Spleen (tissue), 11 donors: ENCODE results near the gene PLEKHA4. TPM values are rescaled to one million over a fixed set of nuclear protein-coding genes. Genes with fewer than 3 reads are reported as not detected.
"Not testable (repeated sequence)": the region's sequence is repeated elsewhere in the genome, so short reads cannot be mapped to it uniquely, and the experiment has no call there.

Experiments
- DNase-seq: peaks from one replicate; pipeline ENCODE4 v3.0.0-alpha.2; 2020
- H3K27ac ChIP-seq, 8 donors: fragments of 200-600 bp; sonication (generic) in 7 of 8; 1 replicate in 4 of 8; 2 replicates in 4 of 8; pipeline versions ENCODE4 v1.5.0 to v1.8.0; 2016 to 2021; ENCODE audit warnings: inconsistent platforms in 4 of 8, mild to moderate bottlenecking in 4 of 8, moderate library complexity in 1 of 8
- H3K27me3 ChIP-seq, 7 donors: fragments of 200-600 bp; sonication (generic) in 6 of 7; replicated peaks in 1 of 7; 1 replicate in 4 of 7; 2 replicates in 3 of 7; pipeline versions ENCODE4 v1.5.0 to v1.8.0; 2016 to 2021; ENCODE audit warnings: inconsistent platforms in 3 of 7, mild to moderate bottlenecking in 1 of 7
- H3K36me3 ChIP-seq, 6 donors: fragments of 200-600 bp; sonication (generic) in 5 of 6; 1 replicate in 4 of 6; 2 replicates in 2 of 6; pipeline versions ENCODE4 v1.5.0 to v1.8.0; 2016 to 2021; ENCODE audit warnings: inconsistent platforms in 2 of 6
- H3K4me1 ChIP-seq, 6 donors: fragments of 200-600 bp; sonication (generic) in 5 of 6; 1 replicate in 3 of 6; 2 replicates in 3 of 6; pipeline versions ENCODE4 v1.5.0 to v1.8.0; 2016 to 2021; ENCODE audit warnings: inconsistent platforms in 3 of 6
- H3K4me3 ChIP-seq, 8 donors: fragments of 200-600 bp; sonication (generic) in 7 of 8; 1 replicate in 4 of 8; 2 replicates in 4 of 8; pipeline versions ENCODE4 v1.5.0 to v1.8.0; 2016 to 2021; ENCODE audit warnings: inconsistent platforms in 4 of 8, mild to moderate bottlenecking in 4 of 8, moderate library complexity in 2 of 8
- H3K9me3 ChIP-seq, 8 donors: fragments of 200-600 bp; sonication (generic) in 7 of 8; 1 replicate in 4 of 8; 2 replicates in 4 of 8; pipeline versions ENCODE4 v1.5.0 to v1.8.0; 2016 to 2021; ENCODE audit warnings: inconsistent platforms in 4 of 8
- CTCF ChIP-seq, 11 experiments: fragments of 200-600 bp in 7 of 11; fragments of 450-650 bp in 4 of 11; sonication (generic) in 4 of 11; IDR thresholded peaks in 8 of 11; conservative IDR thresholded peaks in 3 of 11; 1 replicate in 7 of 11; 2 replicates in 4 of 11; pipeline versions ENCODE4 v1.4.0 to v1.8.0; 2016 to 2021; ENCODE audit warnings: antibody characterized with exemption in 11 of 11, inconsistent platforms in 4 of 11, mild to moderate bottlenecking in 1 of 11
- POLR2A ChIP-seq, 3 donors: fragments of 450-650 bp; IDR thresholded peaks; one replicate each; pipeline ENCODE4 v1.5.1; 2017; ENCODE audit warnings: antibody characterized with exemption in 3 of 3, mild to moderate bottlenecking in 1 of 3
- POLR2AphosphoS5 ChIP-seq, 3 donors: sonication (generic); formaldehyde crosslinking; IDR thresholded peaks; one replicate each; pipeline ENCODE4 v1.5.1; 2017; ENCODE audit warnings: antibody characterized with exemption in 3 of 3
- WGBS, 5 donors: extraction: QIAGEN DNeasy Blood & Tissue Kit in 3 of 5; methylation state at CpG; one replicate each; pipeline versions ENCODE4 v1.1.5 to v1.1.7; 2013 to 2018; 5-methylcytosine and 5-hydroxymethylcytosine counted together
- intact Hi-C: fragments of 100-400 bp; cut with DNase I; formaldehyde crosslinking; loops from one replicate; pipeline ENCODE4 v1.15.0; 2023; ENCODE audit warnings: low total_unique reads
- polyA plus RNA-seq, 3 donors: library from polyadenylated mRNA; stranded (reverse); fragments of 200-250 nt; gene quantifications; one replicate each; pipeline ENCODE4 v1.2.1, GENCODE V29; 2013
- total RNA-seq, 7 donors: library from RNA; depleted of rRNA in 3 of 7; stranded (reverse); fragments of >200 nt in 3 of 7; fragmentation: NEBNext Ultra II Directional in 4 of 7; extraction: Animal tissue kit (Norgen Biotek cat#: 25700) in 4 of 7; gene quantifications; one replicate each; pipeline versions ENCODE4 v1.1.0 to v1.2.1, GENCODE V29; 2016 to 2021
- donor health status: healthy with polysubstance abuse.
- donor health status: DM: no; HTN: no; CAD: no; lungs with moderate emphysema.
- donor health status: DM: no; HTN: no; CAD: no.
- donor health status: Bipolar disorder and iron deficiency.
- donor health status: healthy.
- donor health status: DM: no; HTN: no; CAD: no.
- donor health status: DM: yes; HTN: yes; CAD: no.

The PLEKHA4 gene
- total and polyA plus RNA-seq, 10 donors, result 8.6 to 24.2 (median 14.9) TPM

- H3K4me1 ChIP-seq, result peaks cover 38 to 68% (median 51%) of the 10 kb centered on the region in 6 donors
- TF ChIP-seq CTCF (IDR thresholded peaks at IDR 0.05 in 8 of 11, conservative IDR thresholded peaks at IDR 0.05 in 3 of 11) (peak; percentile 13 to 77 (median 53)), POLR2AphosphoS5 (IDR thresholded peaks at IDR 0.05) (peak; percentile 100), POLR2A (IDR thresholded peaks at IDR 0.05) (peak; percentile 96 to 100 (median 98))
- H3K9me3 ChIP-seq, result no peaks in the 10 kb centered on the region
- peak; percentile 99 for DNase-seq
- H3K36me3 ChIP-seq, result peaks cover 0 to 43% (median 23%) of the 10 kb centered on the region in 6 donors
- H3K4me3 ChIP-seq, result peak within 1 kb of the TSS; percentile 60 to 90 (median 82)
- intact Hi-C loops, result loop anchor here (10.0 kb wide), 1 partner anchor 92 kb away; the partner anchor contains the start of gene FTL
- peak within 1 kb of the TSS; percentile 96 to 100 (median 100) for H3K27ac ChIP-seq
- H3K27me3 ChIP-seq, result peaks cover 0 to 4% (median 0%) of the 10 kb centered on the region in 7 donors
- WGBS, 5 donors, result 0% methylated on average over 42 to 53 of the region's 53 CpGs
Observed at GRCh38 chr19:48872182-48872883, 3.9 kb upstream of the PLEKHA4 start, which contains the start of gene PPP1R15A. TSS of gene PPP1R15A (plus strand) at chr19:48872421. CDS start at chr19:48873234, 813 bp downstream.

GRCh38 chr19:48871471-48872181, 3.2 kb upstream of the PLEKHA4 start:
- WGBS, 5 donors, result 83 to 92% (median 87%) methylated on average over 24 to 31 of the region's 31 CpGs
- not testable (repeated sequence) for H3K27me3 ChIP-seq, H3K9me3 ChIP-seq, DNase-seq
- Histone ChIP-seq H3K4me3 (peak overlapping the region in 6 of 8 donors; percentile 60 to 90 (median 85)), H3K27ac (peak overlapping the region in 7 of 8 donors; percentile 96 to 100 (median 100)), H3K36me3 (peaks cover 0 to 36% (median 19%) of the 10 kb centered on the region in 6 donors), H3K4me1 (peaks cover 35 to 68% (median 45%) of the 10 kb centered on the region in 6 donors)
- intact Hi-C loops, result loop anchor here (10.0 kb wide), 1 partner anchor 93 kb away; the partner anchor contains the start of gene FTL

GRCh38 chr19:48870048-48870447, 1.6 kb upstream of the PLEKHA4 start:
- Histone ChIP-seq H3K4me1 (peaks cover 19 to 58% (median 29%) of the 10 kb centered on the region in 6 donors), H3K9me3 (no peaks in the 10 kb centered on the region), H3K27ac (no peak overlapping the region), H3K36me3 (peaks cover 0 to 20% (median 12%) of the 10 kb centered on the region in 6 donors), H3K27me3 (peaks cover 0 to 15% (median 0%) of the 10 kb centered on the region in 7 donors), H3K4me3 (no peak overlapping the region)
- intact Hi-C loops, result loop anchor here (10.0 kb wide), 1 partner anchor 95 kb away; the partner anchor contains the start of gene FTL
- WGBS, 5 donors, result 88 to 96% (median 93%) methylated on average over 9 of the region's 9 CpGs
- TF ChIP-seq POLR2AphosphoS5 (IDR thresholded peaks at IDR 0.05) (no peak), CTCF (IDR thresholded peaks at IDR 0.05 in 8 of 11, conservative IDR thresholded peaks at IDR 0.05 in 3 of 11) (no peak), POLR2A (IDR thresholded peaks at IDR 0.05) (no peak)
- DNase-seq, result no peak

GRCh38 chr19:48867746-48868113, 687 bp downstream of the PLEKHA4 start:
- no peaks in the 10 kb centered on the region for H3K36me3 ChIP-seq
- peaks cover 0 to 15% (median 0%) of the 10 kb centered on the region in 7 donors for H3K27me3 ChIP-seq
- intact Hi-C loops, result no loop called here
- no peak for DNase-seq
- no peak for TF ChIP-seq POLR2A (IDR thresholded peaks at IDR 0.05)
- TF ChIP-seq POLR2AphosphoS5 (IDR thresholded peaks at IDR 0.05), result no peak
- TF ChIP-seq CTCF (IDR thresholded peaks at IDR 0.05 in 8 of 11, conservative IDR thresholded peaks at IDR 0.05 in 3 of 11), result no peak
- WGBS, 5 donors, result 71 to 83% (median 79%) methylated on average over 7 of the region's 7 CpGs
- peak overlapping the region in 7 of 8 donors; percentile 59 to 76 (median 66) for H3K27ac ChIP-seq
- no peaks in the 10 kb centered on the region for H3K9me3 ChIP-seq
- peak overlapping the region in 4 of 8 donors; percentile 13 to 49 (median 22) for H3K4me3 ChIP-seq
- peaks cover 0 to 36% (median 8%) of the 10 kb centered on the region in 6 donors for H3K4me1 ChIP-seq
